GM12872 (cell line): ENCODE results near the gene MRAS.

Source experiments
- TF ChIP-seq, protein P1 (sequence below): IDR thresholded peaks from 3 replicates; pipeline ENCODE4 v1.5.1; 2011; ENCODE audit warnings: low read depth, mild to moderate bottlenecking, low read length, moderate library complexity; ENCODE audit not compliant: insufficient read depth

MRAS gene

DNA sequence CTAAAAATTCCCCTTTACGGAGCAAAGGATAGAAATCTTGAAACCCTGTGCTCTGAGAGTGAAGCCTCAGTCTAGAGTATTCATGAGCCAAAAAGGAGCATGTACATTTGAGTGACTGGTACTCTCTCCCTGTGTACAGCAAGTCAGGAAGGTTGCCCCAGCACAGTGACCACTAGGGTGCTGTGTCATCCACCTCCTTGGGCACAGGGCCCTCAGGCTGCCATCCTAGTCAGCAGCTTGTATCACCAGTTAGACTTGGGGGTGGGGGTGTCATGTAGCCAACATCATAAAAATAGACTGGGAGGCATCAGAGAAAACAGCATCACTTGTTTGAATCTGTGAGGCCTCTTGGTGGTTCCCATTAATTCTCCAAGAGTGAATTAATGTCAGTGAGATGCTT, 30.7 kb upstream of the MRAS start:
- TF ChIP-seq, protein P1, sequence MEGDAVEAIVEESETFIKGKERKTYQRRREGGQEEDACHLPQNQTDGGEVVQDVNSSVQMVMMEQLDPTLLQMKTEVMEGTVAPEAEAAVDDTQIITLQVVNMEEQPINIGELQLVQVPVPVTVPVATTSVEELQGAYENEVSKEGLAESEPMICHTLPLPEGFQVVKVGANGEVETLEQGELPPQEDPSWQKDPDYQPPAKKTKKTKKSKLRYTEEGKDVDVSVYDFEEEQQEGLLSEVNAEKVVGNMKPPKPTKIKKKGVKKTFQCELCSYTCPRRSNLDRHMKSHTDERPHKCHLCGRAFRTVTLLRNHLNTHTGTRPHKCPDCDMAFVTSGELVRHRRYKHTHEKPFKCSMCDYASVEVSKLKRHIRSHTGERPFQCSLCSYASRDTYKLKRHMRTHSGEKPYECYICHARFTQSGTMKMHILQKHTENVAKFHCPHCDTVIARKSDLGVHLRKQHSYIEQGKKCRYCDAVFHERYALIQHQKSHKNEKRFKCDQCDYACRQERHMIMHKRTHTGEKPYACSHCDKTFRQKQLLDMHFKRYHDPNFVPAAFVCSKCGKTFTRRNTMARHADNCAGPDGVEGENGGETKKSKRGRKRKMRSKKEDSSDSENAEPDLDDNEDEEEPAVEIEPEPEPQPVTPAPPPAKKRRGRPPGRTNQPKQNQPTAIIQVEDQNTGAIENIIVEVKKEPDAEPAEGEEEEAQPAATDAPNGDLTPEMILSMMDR, result no peak

DNA sequence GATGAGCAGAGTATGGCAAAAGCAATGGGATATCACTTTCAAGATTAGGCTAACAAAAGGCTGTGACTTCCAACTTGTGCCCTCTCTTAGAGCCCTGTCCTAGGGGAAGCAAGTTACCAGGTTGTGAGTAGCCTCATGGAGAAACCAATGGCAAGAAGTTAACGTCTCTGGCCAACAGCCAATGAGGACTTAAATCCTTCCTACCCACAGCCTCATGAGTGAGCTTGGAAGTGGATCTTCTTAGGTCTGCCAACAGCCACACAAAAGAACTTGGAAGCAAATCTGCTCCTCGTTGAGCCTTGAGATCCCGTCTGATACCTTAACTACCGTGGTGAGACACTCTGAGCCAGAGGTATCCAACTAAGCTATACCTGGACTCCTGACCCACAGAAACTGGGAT, 24.4 kb upstream of the MRAS start:
- TF ChIP-seq, protein P1, result no peak

DNA sequence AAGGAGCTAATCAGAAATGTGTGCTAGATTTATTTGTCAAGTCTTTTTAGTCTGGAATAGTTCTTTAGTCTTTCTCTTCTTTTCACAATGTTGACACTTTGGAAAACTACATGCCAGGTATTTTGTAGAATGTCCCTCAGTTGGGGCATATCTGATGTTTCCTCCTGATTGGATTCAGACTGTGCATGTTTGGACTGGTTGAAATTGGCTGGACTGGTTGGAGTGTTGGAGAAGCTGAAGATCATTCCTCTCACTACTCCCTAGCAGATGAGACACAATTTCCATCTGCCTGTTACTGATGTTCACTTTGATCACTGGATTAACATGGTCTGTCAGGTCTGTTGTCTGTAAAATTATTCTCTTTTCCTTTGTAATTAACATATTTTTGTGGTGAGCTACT, 22.4 kb upstream of the MRAS start:
- TF ChIP-seq, protein P1, result no peak

DNA sequence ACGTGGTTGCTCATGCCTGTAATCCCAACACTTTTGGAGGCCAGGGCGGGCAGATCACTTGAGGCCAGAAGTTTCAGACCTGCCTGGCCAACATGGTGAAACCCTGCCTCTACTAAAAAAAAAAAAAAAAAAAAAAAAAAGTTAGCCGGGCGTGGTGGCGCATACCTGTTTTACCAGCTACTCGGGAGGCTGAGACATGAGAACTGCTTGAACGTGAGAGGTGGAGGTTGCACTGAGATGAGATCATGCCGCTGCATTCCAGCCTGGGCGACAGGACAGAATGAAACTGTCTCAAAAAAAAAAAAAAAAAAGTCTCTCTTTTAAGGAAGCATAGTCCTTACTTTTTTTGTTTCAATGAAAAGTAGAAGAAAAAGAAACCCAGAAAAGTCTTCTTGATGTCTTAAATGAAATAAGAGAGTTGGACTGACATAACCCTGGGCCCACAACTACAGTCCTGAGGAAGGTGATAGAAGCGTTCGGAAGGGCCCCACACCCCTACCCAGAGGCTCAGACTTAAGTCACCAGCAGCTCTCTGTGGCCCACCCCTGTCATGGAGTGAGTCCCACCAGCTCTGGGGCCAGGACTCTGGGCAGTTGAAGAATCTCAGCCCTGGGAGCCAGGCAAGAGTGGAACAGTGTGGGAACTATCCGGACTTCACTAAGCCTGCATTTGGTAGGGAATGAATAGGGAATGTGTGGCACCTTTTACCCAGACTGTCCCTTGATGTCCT, 21.3 kb upstream of the MRAS start:
- TF ChIP-seq, protein P1, result no peak

DNA sequence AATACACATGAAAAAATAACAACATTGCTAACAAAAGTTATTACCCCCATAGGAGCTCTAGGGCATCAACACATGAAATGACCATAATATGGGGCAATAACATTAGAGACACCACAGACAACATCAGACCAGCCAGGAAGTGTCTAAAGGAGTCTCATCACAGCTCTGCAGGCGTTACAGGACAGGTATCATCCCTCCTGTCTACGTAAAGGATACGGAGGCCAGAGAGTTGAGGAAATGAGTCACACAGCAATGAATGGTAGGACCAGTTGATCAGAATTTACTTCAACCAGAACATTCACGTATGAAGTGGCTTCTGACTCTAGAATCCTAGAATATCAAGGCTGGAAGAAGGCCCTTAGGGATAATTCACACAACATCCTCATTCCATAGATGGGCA, 20.5 kb upstream of the MRAS start:
- TF ChIP-seq, protein P1, result no peak

DNA sequence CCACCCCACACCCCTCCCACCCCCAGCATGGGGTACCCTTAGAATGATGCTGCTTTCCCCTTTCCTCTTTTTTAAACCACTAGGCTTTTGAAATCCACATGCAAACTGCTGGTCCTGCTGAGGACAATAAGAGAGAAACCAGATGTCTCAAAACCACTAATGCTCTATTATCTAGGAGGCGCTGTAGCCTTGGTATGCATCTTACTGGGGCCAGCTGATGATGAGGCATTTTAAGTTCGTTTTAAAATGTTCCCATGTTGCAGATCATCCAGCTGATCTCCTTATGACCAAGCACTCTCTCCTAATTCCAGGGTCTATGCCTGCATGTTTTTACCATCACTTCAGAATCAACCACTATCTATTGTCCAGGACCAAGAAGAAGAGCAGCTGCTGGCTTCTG, 20.0 kb upstream of the MRAS start:
- TF ChIP-seq, protein P1, result peak; percentile 14; the same call in 1 of the 3 replicates

DNA sequence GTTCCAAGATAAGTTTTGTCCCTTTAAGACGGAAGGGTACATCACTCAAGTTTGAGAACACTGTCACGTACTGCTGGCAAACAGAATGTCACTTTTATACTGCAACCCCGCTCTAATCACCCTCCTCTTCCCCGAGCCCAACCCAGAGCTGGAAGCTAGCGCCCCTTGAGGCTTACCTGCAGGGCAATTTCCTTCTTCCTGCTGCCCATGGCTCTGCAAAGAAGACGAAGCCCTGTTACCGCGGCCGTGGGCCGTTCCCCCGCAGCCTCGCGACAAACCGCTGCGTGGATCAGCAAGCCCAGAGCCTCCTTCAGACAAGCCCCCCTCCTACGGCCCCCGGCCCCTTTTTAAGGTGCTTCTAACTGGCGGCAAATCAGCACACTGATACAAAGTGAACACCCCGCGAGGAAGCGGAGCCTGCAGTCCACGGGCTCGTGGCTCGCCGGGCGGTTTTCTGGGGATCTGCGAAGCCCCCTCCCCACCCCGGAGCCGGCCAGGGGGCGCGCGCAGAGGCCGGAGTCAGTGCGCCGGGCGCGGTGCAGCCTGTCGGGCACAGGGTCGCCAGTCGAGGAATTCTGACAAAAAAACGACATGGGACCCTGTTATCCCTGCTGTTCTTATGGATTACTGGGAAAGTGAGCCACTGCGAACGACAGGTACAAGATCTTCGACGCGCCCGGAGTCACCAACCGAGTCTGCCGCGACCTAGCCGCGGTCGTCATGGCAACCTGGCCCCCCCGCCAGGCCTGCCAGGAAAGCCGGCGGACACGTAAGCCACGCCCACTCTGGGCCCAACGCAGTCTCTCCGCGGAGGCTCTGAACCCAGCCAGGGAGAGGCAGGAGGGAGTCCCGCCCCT, 19.0 kb upstream of the MRAS start, which contains the start of gene NME9:
Gene NME9 (minus strand): TSS at position 725 of the 857 bp plus-strand sequence. CDS start 516 bp downstream, at position 209.
- TF ChIP-seq, protein P1, result peak; percentile 77
